ENCODE measurements around the gene RASSF5. TPM values are rescaled to one million over a fixed set of nuclear protein-coding genes. Genes with fewer than 3 reads are reported as not detected.
"Not testable (repeated sequence)": the region's sequence is repeated elsewhere in the genome, so short reads cannot be mapped to it uniquely, and the experiment has no call there.

RASSF5 gene
- total RNA-seq, 3 donors from 2014 or later: 11.0 to 17.0 (median 11.1) TPM

DNA sequence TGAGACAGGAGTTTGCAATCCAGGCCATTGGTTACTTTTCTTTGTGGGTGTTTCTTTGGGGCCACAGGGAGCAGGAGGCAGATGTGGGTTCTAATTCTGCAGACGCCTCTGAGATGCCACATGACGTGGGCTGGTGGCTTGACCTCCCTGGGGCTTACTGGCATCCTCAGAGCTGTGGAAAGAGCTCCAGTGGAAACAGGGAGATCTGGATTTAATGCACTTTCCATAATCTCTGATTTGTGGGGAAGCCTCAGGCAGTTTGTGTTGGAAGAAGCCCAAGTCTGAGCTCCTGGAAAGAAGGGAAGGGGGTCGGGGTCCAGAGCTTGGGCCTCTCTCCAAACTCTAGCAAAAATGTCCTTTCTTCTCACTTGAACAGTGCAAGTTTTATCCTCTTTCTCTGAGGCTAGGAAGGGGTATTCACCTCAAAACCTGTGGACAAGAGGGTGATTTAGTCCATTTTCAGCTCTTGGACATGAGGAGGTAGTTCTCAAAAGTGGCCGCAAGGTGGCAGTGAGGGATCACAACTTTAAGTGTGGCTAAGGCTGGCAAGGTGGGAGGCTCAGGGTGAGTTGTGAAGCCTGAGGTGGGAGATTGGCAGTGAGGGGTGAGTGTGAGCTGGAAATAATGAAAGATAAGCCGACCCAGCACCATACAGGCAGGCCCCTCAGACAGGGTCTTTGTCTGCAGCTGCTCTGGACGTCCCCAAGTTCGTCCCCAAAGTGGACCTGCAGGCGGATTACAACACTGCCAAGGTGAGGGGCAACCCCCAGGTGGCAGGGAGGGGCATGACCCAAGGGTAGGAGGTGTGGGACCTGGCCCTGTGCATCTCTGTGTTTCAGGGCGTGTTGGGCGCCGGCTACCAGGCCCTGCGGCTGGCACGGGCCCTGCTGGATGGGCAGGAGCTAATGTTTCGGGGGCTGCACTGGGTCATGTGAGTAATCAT lies 27.9 kb upstream of the RASSF5 start:
- Histone ChIP-seq H3K36me3 (no peaks in the 10 kb centered on the region), H3K27me3 (no peaks in the 10 kb centered on the region), H3K4me3 (no peak overlapping the region), H3K4me1 (no peaks in the 10 kb centered on the region), H3K9me3 (no peaks in the 10 kb centered on the region), H3K27ac (no peak overlapping the region)
- intact Hi-C loops (cut with DNase I; ENCODE audit: low total_unique reads): no loop called here
- DNase-seq (ENCODE audit: low spot score in 2 of 2): peak in 1 of 2 donors; percentile 66
- TF ChIP-seq CTCF (IDR thresholded peaks at IDR 0.05) (peak; percentile 71 to 83 (median 76)), POLR2AphosphoS5 (IDR thresholded peaks at IDR 0.05) (no peak), POLR2A (IDR thresholded peaks at IDR 0.05) (no peak)

DNA sequence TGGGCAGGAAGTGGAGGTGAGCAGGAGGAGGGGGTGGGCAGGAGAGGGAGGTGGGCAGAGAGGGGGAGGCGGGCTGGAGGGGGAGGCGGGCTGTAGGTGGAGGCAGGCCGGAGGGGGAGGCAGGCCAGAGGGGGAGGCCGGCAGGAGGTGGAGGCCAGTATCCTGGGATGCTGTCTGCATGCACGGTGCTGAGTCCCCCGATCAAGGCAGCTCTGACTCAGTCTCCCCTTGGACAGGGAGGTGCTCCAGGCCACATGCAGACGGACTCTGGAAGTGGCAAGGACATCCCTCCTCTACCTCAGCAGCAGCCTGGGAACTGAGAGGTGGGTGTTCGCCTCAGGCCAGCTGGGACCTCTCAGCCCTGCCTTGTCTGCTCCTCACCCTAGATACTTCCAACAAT lies 27.1 kb upstream of the RASSF5 start:
- Histone ChIP-seq H3K9me3 (no peaks in the 10 kb centered on the region), H3K4me1 (no peaks in the 10 kb centered on the region), H3K27me3 (no peaks in the 10 kb centered on the region), H3K36me3 (no peaks in the 10 kb centered on the region), H3K4me3 (no peak overlapping the region), H3K27ac (no peak overlapping the region)
- no peak for DNase-seq (ENCODE audit: low spot score in 2 of 2)
- TF ChIP-seq POLR2AphosphoS5 (IDR thresholded peaks at IDR 0.05) (no peak), POLR2A (IDR thresholded peaks at IDR 0.05) (no peak), CTCF (IDR thresholded peaks at IDR 0.05) (no peak)
- intact Hi-C loops (cut with DNase I; ENCODE audit: low total_unique reads): no loop called here

DNA sequence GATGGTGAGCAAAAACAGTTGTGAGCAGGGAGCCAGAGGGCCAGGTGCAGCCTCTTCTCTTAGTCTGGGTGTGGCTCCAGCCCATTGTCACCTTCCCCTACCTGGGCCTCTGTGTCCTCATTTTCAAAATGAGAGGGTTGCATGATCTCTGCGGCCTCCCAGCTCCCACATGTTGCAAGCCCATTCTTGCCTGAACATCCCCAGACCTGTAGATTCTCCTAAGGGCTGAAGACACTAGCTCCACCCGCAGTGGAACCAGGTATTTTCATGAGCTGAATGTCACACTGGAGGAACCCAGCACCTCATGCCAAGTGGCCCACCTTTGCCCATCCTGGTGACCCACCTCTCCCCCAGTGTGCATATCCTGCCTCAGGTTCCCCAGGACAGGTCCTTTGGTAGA lies 24.7 kb upstream of the RASSF5 start:
- Histone ChIP-seq H3K9me3 (no peaks in the 10 kb centered on the region), H3K4me3 (no peak overlapping the region), H3K27ac (no peak overlapping the region), H3K27me3 (no peaks in the 10 kb centered on the region), H3K36me3 (no peaks in the 10 kb centered on the region), H3K4me1 (no peaks in the 10 kb centered on the region)
- no peak for TF ChIP-seq POLR2A (IDR thresholded peaks at IDR 0.05)
- no peak for TF ChIP-seq CTCF (IDR thresholded peaks at IDR 0.05)
- TF ChIP-seq POLR2AphosphoS5 (IDR thresholded peaks at IDR 0.05): no peak
- intact Hi-C loops (cut with DNase I; ENCODE audit: low total_unique reads): no loop called here
- DNase-seq (ENCODE audit: low spot score in 2 of 2): no peak

DNA sequence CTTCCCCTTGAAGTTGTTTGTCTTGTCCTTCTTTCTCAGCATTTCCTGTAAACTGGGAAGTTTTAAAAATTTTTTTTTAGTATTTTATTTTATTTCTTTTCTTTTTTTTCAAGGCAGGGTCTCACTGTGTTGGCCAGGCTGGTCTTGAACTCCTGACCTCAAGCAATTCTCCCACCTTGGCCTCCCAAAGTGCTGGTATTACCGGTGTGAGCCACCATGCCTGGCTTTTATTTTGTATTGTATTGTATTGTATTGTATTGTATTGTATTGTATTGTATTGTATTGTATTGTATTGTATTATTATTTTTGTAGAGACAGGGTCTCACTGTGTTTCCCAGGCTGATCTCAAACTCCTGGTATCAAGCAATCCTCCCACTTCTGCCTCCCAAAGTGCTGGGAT lies 23.5 kb upstream of the RASSF5 start:
- H3K36me3 ChIP-seq; H3K27me3 ChIP-seq; H3K27ac ChIP-seq; H3K4me3 ChIP-seq; DNase-seq (ENCODE audit: low spot score in 2 of 2); H3K4me1 ChIP-seq; intact Hi-C loops (cut with DNase I; ENCODE audit: low total_unique reads); H3K9me3 ChIP-seq: not testable (repeated sequence)

DNA sequence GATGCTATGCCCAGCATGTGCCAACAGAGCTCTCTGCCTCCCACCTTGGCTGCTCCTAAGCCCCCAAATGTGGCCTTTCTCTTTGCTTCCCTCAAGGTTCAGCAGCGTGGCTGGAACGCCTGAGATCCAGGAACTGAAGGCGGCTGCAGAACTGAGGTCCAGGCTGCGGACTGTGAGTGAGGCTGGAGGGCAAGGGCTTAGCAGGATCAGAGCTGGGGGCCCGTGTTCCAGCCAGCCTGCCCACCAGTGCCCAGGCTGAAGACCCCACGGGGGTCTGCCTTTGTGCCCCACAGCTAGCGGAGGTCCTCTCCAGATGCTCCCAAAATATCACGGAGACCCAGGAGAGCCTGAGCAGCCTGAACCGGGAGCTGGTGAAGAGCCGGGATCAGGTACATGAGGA lies 22.4 kb upstream of the RASSF5 start:
- DNase-seq (ENCODE audit: low spot score in 2 of 2): no peak
- no peaks in the 10 kb centered on the region for H3K36me3 ChIP-seq
- intact Hi-C loops (cut with DNase I; ENCODE audit: low total_unique reads): no loop called here
- TF ChIP-seq POLR2A (IDR thresholded peaks at IDR 0.05) (no peak), CTCF (IDR thresholded peaks at IDR 0.05) (no peak), POLR2AphosphoS5 (IDR thresholded peaks at IDR 0.05) (no peak)
- no peaks in the 10 kb centered on the region for H3K27me3 ChIP-seq
- H3K27ac ChIP-seq: no peak overlapping the region
- H3K4me1 ChIP-seq: no peaks in the 10 kb centered on the region
- no peaks in the 10 kb centered on the region for H3K9me3 ChIP-seq
- no peak overlapping the region for H3K4me3 ChIP-seq
